ENCODE results near the gene KYAT1. TPM values are rescaled to one million over a fixed set of nuclear protein-coding genes. Genes with fewer than 3 reads are reported as not detected.
A peak's percentile ranks its signal among the peaks of the same experiment; 100 is the strongest.

Gene KYAT1
- total and polyA plus RNA-seq, 11 donors: 9.5 to 16.7 (median 12.6) TPM

DNA sequence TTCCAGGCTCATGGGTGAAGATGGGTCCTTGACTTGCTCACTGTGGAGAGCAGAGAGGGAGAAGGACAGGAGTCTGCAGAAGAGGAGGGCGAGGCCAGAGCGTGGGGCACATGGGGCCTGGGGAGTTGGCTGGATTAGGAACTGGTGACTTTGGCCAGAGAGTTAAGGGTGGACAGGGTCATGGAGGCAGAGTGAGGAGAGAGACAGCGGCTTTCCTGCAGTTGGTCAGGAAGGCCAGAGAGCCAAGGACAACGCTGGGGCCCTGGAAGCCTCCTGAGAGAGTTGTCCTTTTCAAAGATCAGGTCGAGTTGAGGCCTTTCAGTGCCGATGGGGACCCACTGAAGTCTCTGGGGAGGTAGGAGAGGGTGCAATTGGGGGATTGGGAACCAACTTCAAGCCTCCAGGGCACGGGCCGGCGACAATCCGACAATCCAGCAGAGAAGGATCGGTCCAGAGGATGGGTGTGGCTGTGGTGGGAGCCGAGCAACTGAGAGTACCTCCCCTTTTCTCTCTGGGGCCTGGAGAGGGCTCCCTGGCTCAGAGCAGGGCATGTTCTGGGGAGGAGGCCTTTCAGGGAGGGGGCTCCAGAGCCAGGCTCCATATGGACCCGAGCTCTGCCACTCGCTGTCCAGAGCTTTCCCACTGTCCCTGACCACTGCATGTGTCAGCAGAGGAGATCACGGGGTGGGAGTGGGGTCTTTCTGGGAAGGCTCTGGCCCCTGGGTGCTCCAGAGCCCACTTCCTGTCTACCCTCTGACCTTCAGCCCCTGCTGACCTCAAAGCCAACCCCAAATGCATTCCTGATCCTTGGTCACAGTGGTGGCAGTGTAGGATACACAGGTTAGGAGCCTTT, 31.5 kb upstream of the KYAT1 start:
- no peak for DNase-seq
- intact Hi-C loops (cut with DNase I): no loop called here
- Histone ChIP-seq H3K27me3 (no peaks in the 10 kb centered on the region), H3K4me3 (peak overlapping the region in 1 of 12 donors; percentile 4), H3K36me3 (peaks cover 0 to 69% (median 40%) of the 10 kb centered on the region in 9 donors), H3K9me3 (no peaks in the 10 kb centered on the region), H3K4me1 (peaks cover 15 to 87% (median 77%) of the 10 kb centered on the region in 12 donors), H3K27ac (peak overlapping the region; percentile 69 to 92 (median 86))
- WGBS, 4 donors: 36 to 70% (median 58%) methylated on average over 14 to 15 of the region's 15 CpGs
- ATAC-seq: peak in 3 of 4 donors; percentile 11 to 22 (median 12)
- TF ChIP-seq, protein P1, sequence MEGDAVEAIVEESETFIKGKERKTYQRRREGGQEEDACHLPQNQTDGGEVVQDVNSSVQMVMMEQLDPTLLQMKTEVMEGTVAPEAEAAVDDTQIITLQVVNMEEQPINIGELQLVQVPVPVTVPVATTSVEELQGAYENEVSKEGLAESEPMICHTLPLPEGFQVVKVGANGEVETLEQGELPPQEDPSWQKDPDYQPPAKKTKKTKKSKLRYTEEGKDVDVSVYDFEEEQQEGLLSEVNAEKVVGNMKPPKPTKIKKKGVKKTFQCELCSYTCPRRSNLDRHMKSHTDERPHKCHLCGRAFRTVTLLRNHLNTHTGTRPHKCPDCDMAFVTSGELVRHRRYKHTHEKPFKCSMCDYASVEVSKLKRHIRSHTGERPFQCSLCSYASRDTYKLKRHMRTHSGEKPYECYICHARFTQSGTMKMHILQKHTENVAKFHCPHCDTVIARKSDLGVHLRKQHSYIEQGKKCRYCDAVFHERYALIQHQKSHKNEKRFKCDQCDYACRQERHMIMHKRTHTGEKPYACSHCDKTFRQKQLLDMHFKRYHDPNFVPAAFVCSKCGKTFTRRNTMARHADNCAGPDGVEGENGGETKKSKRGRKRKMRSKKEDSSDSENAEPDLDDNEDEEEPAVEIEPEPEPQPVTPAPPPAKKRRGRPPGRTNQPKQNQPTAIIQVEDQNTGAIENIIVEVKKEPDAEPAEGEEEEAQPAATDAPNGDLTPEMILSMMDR (IDR thresholded peaks at IDR 0.05): no peak
- TF ChIP-seq POLR2A (IDR thresholded peaks at IDR 0.05): peak in 1 of 2 donors; percentile 14

DNA sequence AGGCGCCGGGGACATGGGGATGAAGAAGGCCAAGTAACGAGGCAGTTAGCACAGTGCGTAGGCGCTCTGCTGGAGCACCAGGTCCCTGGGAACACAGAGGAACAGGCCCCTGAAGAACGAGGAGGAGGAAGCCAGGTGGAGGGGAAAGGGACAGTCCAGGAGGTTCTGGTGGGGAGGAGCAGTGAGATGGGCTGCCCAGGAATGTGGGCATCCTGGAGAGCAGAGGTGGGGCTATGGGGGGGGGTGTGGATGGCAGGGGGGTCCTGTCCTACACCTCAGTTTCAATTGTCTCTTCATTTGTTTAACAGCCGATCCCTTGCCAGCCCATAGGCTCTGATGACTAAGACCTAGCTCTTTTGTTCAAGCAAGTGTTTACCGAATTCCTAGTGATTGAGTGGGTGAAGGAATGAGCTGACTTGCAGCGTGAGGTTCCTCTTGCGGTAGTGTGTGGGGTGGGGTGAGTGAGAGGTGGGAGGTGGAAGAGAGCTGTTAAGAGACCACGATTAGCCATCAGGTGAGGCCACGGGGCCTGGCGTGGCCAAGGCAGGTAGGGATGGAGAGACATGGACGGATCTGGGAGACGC, 30.6 kb upstream of the KYAT1 start:
- WGBS, 4 donors: 68 to 78% (median 73%) methylated on average over 15 of the region's 15 CpGs
- H3K36me3 ChIP-seq: peaks cover 3 to 70% (median 44%) of the 10 kb centered on the region in 9 donors
- peaks cover 15 to 84% (median 75%) of the 10 kb centered on the region in 12 donors for H3K4me1 ChIP-seq
- ATAC-seq (no peak), DNase-seq (no peak)
- intact Hi-C loops (cut with DNase I): no loop called here
- peak overlapping the region; percentile 69 to 92 (median 86) for H3K27ac ChIP-seq
- no peaks in the 10 kb centered on the region for H3K9me3 ChIP-seq
- no peaks in the 10 kb centered on the region for H3K27me3 ChIP-seq
- TF ChIP-seq, protein P1 (IDR thresholded peaks at IDR 0.05): no peak
- no peak for TF ChIP-seq POLR2A (IDR thresholded peaks at IDR 0.05)
- no peak overlapping the region for H3K4me3 ChIP-seq

DNA sequence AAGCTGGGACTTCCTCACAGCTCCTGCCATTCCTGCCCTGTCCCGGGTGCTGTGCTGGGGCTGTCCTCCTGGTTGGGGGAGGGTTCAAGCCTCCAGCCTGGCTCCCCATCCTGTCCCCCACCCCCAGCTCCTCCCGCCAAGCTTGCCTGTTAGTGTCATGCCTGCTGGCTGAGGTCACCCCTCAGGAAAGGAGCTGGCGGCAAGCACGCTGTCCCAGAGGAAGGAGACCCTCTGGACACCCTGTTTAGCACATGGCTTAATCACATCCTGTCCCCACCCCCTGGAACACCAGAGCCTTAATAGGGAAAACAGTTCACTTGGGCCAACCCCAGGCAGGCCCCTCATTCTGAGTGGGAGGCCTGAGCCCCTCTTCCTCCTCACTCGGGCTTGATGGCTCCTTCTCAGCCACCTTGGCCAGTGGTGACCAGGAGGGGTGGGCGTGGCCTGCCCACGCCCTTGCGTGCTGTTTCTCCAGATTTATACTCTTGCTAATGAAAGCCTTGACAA, 29.8 kb upstream of the KYAT1 start:
- 19 to 33% (median 24%) methylated on average over 6 to 8 of the region's 8 CpGs for WGBS, 4 donors
- ATAC-seq: peak; percentile 82 to 92 (median 86)
- Histone ChIP-seq H3K27me3 (no peaks in the 10 kb centered on the region), H3K9me3 (no peaks in the 10 kb centered on the region), H3K27ac (peak overlapping the region; percentile 69 to 92 (median 86)), H3K4me1 (peaks cover 15 to 83% (median 72%) of the 10 kb centered on the region in 12 donors), H3K36me3 (peaks cover 3 to 71% (median 43%) of the 10 kb centered on the region in 9 donors), H3K4me3 (peak overlapping the region in 2 of 12 donors; percentile 4 to 8)
- intact Hi-C loops (cut with DNase I): no loop called here
- TF ChIP-seq, protein P1 (IDR thresholded peaks at IDR 0.05): no peak
- peak in 1 of 2 donors; percentile 19 for TF ChIP-seq POLR2A (IDR thresholded peaks at IDR 0.05)
- DNase-seq: peak; percentile 84 to 92 (median 86)

DNA sequence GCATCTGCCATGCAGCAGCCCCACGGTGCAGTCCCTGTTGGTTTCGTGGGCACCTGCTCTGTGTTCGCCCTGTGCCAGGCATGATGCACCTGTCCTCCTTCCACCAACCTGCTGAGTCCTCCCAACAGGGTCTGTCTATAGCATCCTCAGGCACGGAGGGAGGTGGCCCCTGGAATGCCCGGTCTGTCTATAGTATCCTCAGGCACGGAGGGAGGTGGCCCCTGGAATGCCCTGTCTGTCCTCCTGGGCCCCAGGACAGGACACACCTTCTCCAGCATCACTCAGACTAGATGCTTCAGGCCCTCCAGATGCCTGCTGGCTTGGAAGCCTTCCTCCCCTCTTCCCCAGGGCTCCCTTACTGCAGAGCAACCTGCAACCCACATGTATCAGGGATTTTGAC, 29.2 kb upstream of the KYAT1 start:
- H3K9me3 ChIP-seq: no peaks in the 10 kb centered on the region
- H3K27me3 ChIP-seq: no peaks in the 10 kb centered on the region
- WGBS, 4 donors: 58 to 68% (median 68%) methylated on average over 5 to 6 of the region's 6 CpGs
- H3K36me3 ChIP-seq: peaks cover 3 to 64% (median 36%) of the 10 kb centered on the region in 9 donors
- TF ChIP-seq, protein P1 (IDR thresholded peaks at IDR 0.05): no peak
- no peak for TF ChIP-seq POLR2A (IDR thresholded peaks at IDR 0.05)
- intact Hi-C loops (cut with DNase I): no loop called here
- ATAC-seq: peak in 1 of 4 donors; percentile 1
- peak overlapping the region in 1 of 12 donors; percentile 8 for H3K4me3 ChIP-seq
- DNase-seq: no peak
- H3K4me1 ChIP-seq: peaks cover 9 to 83% (median 65%) of the 10 kb centered on the region in 12 donors
- peak overlapping the region; percentile 69 to 92 (median 84) for H3K27ac ChIP-seq
